Erythroblast (primary cell): ENCODE results near the gene SV2B.

ENCODE experiments used
- GATA1 ChIP-seq: IDR thresholded peaks from 2 replicates; pipeline ENCODE4 v1.6.1; 2011; ENCODE audit warnings: low read depth, mild to moderate bottlenecking, control low read depth, low read length, moderate library complexity
- POLR2A ChIP-seq: IDR thresholded peaks from 2 replicates; pipeline ENCODE4 v1.6.1; 2011; ENCODE audit warnings: mild to moderate bottlenecking, low read length

- TF ChIP-seq POLR2A: no peak
- TF ChIP-seq GATA1: no peak
Measured at GRCh38 chr15:91329914-91330313, 229.9 kb downstream of the SV2B start.
